Measurements from ENCODE around the gene TRMT10B.
"Not testable (repeated sequence)": the region's sequence is repeated elsewhere in the genome, so short reads cannot be mapped to it uniquely, and the experiment has no call there.

Gene TRMT10B

GRCh38 chr9:37796232-37796631 lies 42.6 kb downstream of the TRMT10B start:
- FAIRE-seq: no peak

GRCh38 chr9:37798677-37799076 lies 45.1 kb downstream of the TRMT10B start:
- DNase-seq (ENCODE audit: insufficient read length, low spot score) (no peak), FAIRE-seq (no peak)

More at GRCh38 chr9:37796232-37796631, 42.6 kb downstream of the TRMT10B start:
- DNase-seq (ENCODE audit: insufficient read length, low spot score): no peak

- DNase-seq (ENCODE audit: insufficient read length, low spot score) (peak; percentile 83), FAIRE-seq (peak; percentile 51)
These were observed 47.2 kb downstream of the TRMT10B start, which contains the start of gene DCAF10 for GRCh38 chr9:37800631-37801286. Gene DCAF10 (plus strand): TSS chr9:37800797. CDS start chr9:37800867, 70 bp downstream.

GRCh38 chr9:37801287-37801850 lies 47.8 kb downstream of the TRMT10B start:
- DNase-seq (ENCODE audit: insufficient read length, low spot score) (peak; percentile 8), FAIRE-seq (no peak)

GRCh38 chr9:37801959-37802711 lies 48.5 kb downstream of the TRMT10B start:
- no peak for DNase-seq (ENCODE audit: insufficient read length, low spot score)
- FAIRE-seq: no peak

GRCh38 chr9:37806271-37806670 lies 52.7 kb downstream of the TRMT10B start:
- DNase-seq (ENCODE audit: insufficient read length, low spot score) (no peak), FAIRE-seq (no peak)

GRCh38 chr9:37809676-37810075 lies 56.1 kb downstream of the TRMT10B start:
- not testable (repeated sequence) for DNase-seq (ENCODE audit: insufficient read length, low spot score); FAIRE-seq

GRCh38 chr9:37811906-37812476 lies 58.4 kb downstream of the TRMT10B start:
- FAIRE-seq: no peak
- no peak for DNase-seq (ENCODE audit: insufficient read length, low spot score)

- no peak for FAIRE-seq
- no peak for DNase-seq (ENCODE audit: insufficient read length, low spot score)
These were observed 59.3 kb downstream of the TRMT10B start for GRCh38 chr9:37812773-37813379.

GRCh38 chr9:37818849-37819248 lies 65.2 kb downstream of the TRMT10B start:
- no peak for DNase-seq (ENCODE audit: insufficient read length, low spot score)
- FAIRE-seq: no peak

- FAIRE-seq (no peak), DNase-seq (ENCODE audit: insufficient read length, low spot score) (no peak)
These were observed 66.5 kb downstream of the TRMT10B start for GRCh38 chr9:37820142-37820541.

- DNase-seq (ENCODE audit: insufficient read length, low spot score); FAIRE-seq: not testable (repeated sequence)
These were observed 71.6 kb downstream of the TRMT10B start for GRCh38 chr9:37825174-37825573.

GRCh38 chr9:37827483-37828165 lies 74.0 kb downstream of the TRMT10B start:
- no peak for FAIRE-seq
- DNase-seq (ENCODE audit: insufficient read length, low spot score): no peak

Measured in HTR-8/SVneo (cell line).